HCT116 (cell line): ENCODE results near the gene PTPN13. TPM values are rescaled to one million over a fixed set of nuclear protein-coding genes. Genes with fewer than 3 reads are reported as not detected.

Experiments used
- ATAC-seq: fragments of 200-7000 bp; cut with Tn5 transposase; 2 replicates; pipeline ENCODE4 v1.9.1; 2020; ENCODE audit warnings: mild to moderate bottlenecking, moderate library complexity
- BruUV-seq: library from RNA; stranded (reverse); fragments of 400-500 nt; replicated peaks from 2 replicates; lab custom pipeline; 2021; lab: Mats Ljungman, UMichigan
- CTCF ChIA-PET: fragments of 300-600 bp; sonication (Branson Sonifier 250); formaldehyde crosslinking; loops from one replicate; lab custom pipeline; 2021; ENCODE audit warnings: antibody characterized with exemption; lab: Charles Lee
- POLR2A ChIA-PET: fragments of 300-600, 350-600 bp; sonication (Branson Sonifier 250); formaldehyde crosslinking; loops from one replicate; lab custom pipeline; 2021; ENCODE audit warnings: antibody characterized with exemption; lab: Charles Lee
- RAD21 ChIA-PET, 2 experiments: fragments of 300-600 bp; sonication (Branson Sonifier 250); formaldehyde crosslinking; loops; one replicate each; lab custom pipeline; 2023; ENCODE audit warnings: low total read pairs in 2 of 2; ENCODE audit not compliant: uncharacterized antibody in 2 of 2, unreplicated experiment in 2 of 2, low non-redundant PET in 1 of 2; lab: Charles Lee
- DNase-seq: peaks from one replicate; pipeline ENCODE4 v3.0.0-alpha.2; 2010; ENCODE audit warnings: low read depth, low spot score
- H2AFZ ChIP-seq: fragments of 200-600 bp; shearing (Covaris generic), sonication (generic); 2 replicates; pipeline ENCODE4 v1.6.1; 2017; ENCODE audit warnings: low read depth, mixed run types, mixed read lengths, antibody characterized with exemption, low read length; ENCODE audit not compliant: poor library complexity, severe bottlenecking
- H3K27ac ChIP-seq: 2 replicates; pipeline ENCODE4 v1.5.1; 2012; ENCODE audit warnings: low read depth, low read length
- H3K27me3 ChIP-seq: fragments of 200-600 bp; sonication (generic); 2 replicates; pipeline ENCODE4 v1.6.1; 2016; ENCODE audit warnings: mixed run types, low read length, mixed read lengths; ENCODE audit not compliant: insufficient read depth
- H3K36me3 ChIP-seq, 2 experiments: fragments of 200-500 bp in 1 of 2; fragments of 200-600 bp in 1 of 2; sonication (Bioruptor generic) in 1 of 2; sonication (generic) in 1 of 2; 2 replicates each; pipeline versions ENCODE4 v1.5.1 to v1.6.1; 2014 to 2016; ENCODE audit warnings: low read length in 2 of 2, inconsistent platforms in 1 of 2, mixed read lengths in 1 of 2, mixed run types in 1 of 2; ENCODE audit not compliant: insufficient read depth in 2 of 2, control insufficient read depth in 1 of 2
- H3K4me1 ChIP-seq, 2 experiments: fragments of 200-600 bp in 1 of 2; sonication (generic) in 1 of 2; 2 replicates each; pipeline versions ENCODE4 v1.5.1 to v1.6.1; 2012 to 2017; ENCODE audit warnings: low read length in 2 of 2, inconsistent platforms in 1 of 2, mild to moderate bottlenecking in 1 of 2, mixed read lengths in 1 of 2, mixed run types in 1 of 2, moderate library complexity in 1 of 2; ENCODE audit not compliant: insufficient read depth in 2 of 2, control insufficient read depth in 1 of 2
- H3K4me2 ChIP-seq: fragments of 200-600 bp; sonication (generic); 2 replicates; pipeline ENCODE4 v1.6.1; 2017; ENCODE audit warnings: mixed run types, low read length, mixed read lengths
- H3K4me3 ChIP-seq, 2 experiments: fragments of 200-600 bp in 1 of 2; sonication (generic) in 1 of 2; replicated peaks in 1 of 2; 2 replicates each; pipeline ENCODE4 v1.5.1; 2011 to 2016; ENCODE audit warnings: low read length in 2 of 2, control low read depth in 1 of 2, low read depth in 1 of 2, mild to moderate bottlenecking in 1 of 2, mixed read lengths in 1 of 2, mixed run types in 1 of 2
- H3K79me2 ChIP-seq: fragments of 200-600 bp; sonication (generic); 2 replicates; pipeline ENCODE4 v1.6.1; 2017; ENCODE audit warnings: mild to moderate bottlenecking, mixed run types, low read length, moderate library complexity, mixed read lengths; ENCODE audit not compliant: insufficient read depth
- H3K9ac ChIP-seq: fragments of 200-600 bp; sonication (generic); 2 replicates; pipeline ENCODE4 v1.6.1; 2016; ENCODE audit warnings: low read length, mixed read lengths
- H3K9me2 ChIP-seq: fragments of 200-600 bp; sonication (generic), shearing (Covaris generic); 2 replicates; pipeline ENCODE4 v1.6.1; 2017; ENCODE audit warnings: mixed run types, mild to moderate bottlenecking, moderate library complexity; ENCODE audit not compliant: insufficient read depth
- H3K9me3 ChIP-seq, 2 experiments: fragments of 200-500 bp in 1 of 2; fragments of 200-600 bp in 1 of 2; sonication (Bioruptor generic) in 1 of 2; sonication (generic) in 1 of 2; 2 replicates each; pipeline ENCODE4 v1.6.1; 2014 to 2017; ENCODE audit warnings: low read length in 2 of 2, mixed read lengths in 2 of 2, inconsistent platforms in 1 of 2, low read depth in 1 of 2, mild to moderate bottlenecking in 1 of 2, mixed run types in 1 of 2, moderate library complexity in 1 of 2; ENCODE audit not compliant: control insufficient read depth in 1 of 2, insufficient read depth in 1 of 2
- H4K20me1 ChIP-seq: fragments of 200-600 bp; sonication (generic), shearing (Covaris generic); 2 replicates; pipeline ENCODE4 v1.6.1; 2017; ENCODE audit warnings: mixed run types, mild to moderate bottlenecking, moderate library complexity; ENCODE audit not compliant: insufficient read depth
- ELF1 ChIP-seq: IDR thresholded peaks from 2 replicates; pipeline ENCODE4 v1.6.1; 2012; ENCODE audit warnings: low read depth, borderline replicate concordance
- EZH2phosphoT487 ChIP-seq: fragments of 200-600 bp; IDR thresholded peaks from 2 replicates; pipeline ENCODE4 v1.6.1; 2018; ENCODE audit warnings: antibody characterized with exemption, borderline replicate concordance
- FOSL1 ChIP-seq: IDR thresholded peaks from 2 replicates; pipeline ENCODE4 v1.6.1; 2012; ENCODE audit warnings: low read depth
- JUND ChIP-seq: IDR thresholded peaks from 2 replicates; pipeline ENCODE4 v1.6.1; 2012
- POLR2A ChIP-seq: IDR thresholded peaks from 2 replicates; pipeline ENCODE4 v1.7.0; 2011; ENCODE audit warnings: borderline replicate concordance; ENCODE audit not compliant: insufficient read depth, insufficient read length; ENCODE audit errors: extremely low read depth
- POLR2AphosphoS5 ChIP-seq: IDR thresholded peaks from 2 replicates; pipeline ENCODE4 v1.6.1; 2011; ENCODE audit warnings: mild to moderate bottlenecking, low read depth, low read length, moderate library complexity
- SIN3A ChIP-seq: IDR thresholded peaks from 2 replicates; pipeline ENCODE4 v1.6.1; 2012; ENCODE audit warnings: low read depth
- YY1 ChIP-seq: IDR thresholded peaks from 2 replicates; pipeline ENCODE4 v1.6.1; 2011; ENCODE audit warnings: low read length, low read depth, moderate library complexity, mild to moderate bottlenecking; ENCODE audit not compliant: insufficient replicate concordance; ENCODE audit errors: extremely low read depth
- ZNF274 ChIP-seq: fragments of 200-500 bp; sonication (Bioruptor generic); IDR thresholded peaks from 2 replicates; pipeline ENCODE4 v1.6.1; 2014; ENCODE audit warnings: mild to moderate bottlenecking, low read depth, low read length, inconsistent platforms
- intact Hi-C: fragments of 100-400 bp; cut with micrococcal nuclease; formaldehyde crosslinking; loops from 2 replicates; pipeline ENCODE4 v1.10.0; 2022
- total RNA-seq: library from RNA; stranded (reverse); gene quantifications from one replicate; pipeline ENCODE4 v1.2.1, GENCODE V29; 2021; ENCODE audit not compliant: unreplicated experiment
- TF ChIP-seq, protein P1 (sequence below): IDR thresholded peaks from 2 replicates; pipeline ENCODE4 v1.6.1; 2012
- TF ChIP-seq, protein P2 (sequence below): IDR thresholded peaks from 2 replicates; pipeline ENCODE4 v1.6.1; 2012
- TF ChIP-seq, protein P3 (sequence below): IDR thresholded peaks from 2 replicates; pipeline ENCODE4 v1.6.1; 2011; ENCODE audit warnings: mild to moderate bottlenecking, low read length, moderate library complexity; ENCODE audit not compliant: insufficient replicate concordance; ENCODE audit errors: extremely low read depth

PTPN13 gene
- total RNA-seq, 1 experiment from 2014 or later, result 14.6 TPM

GRCh38 chr4:86627462-86628135, 33.5 kb downstream of the PTPN13 start:
- ChIA-PET POLR2A (no interaction called here), RAD21 (no interaction called here), CTCF (no interaction called here)
- no TSS peak for BruUV-seq
- Histone ChIP-seq H2AFZ (no peak overlapping the region), H3K4me3 (no peak overlapping the region), H3K79me2 (no peaks in the 10 kb centered on the region), H3K4me2 (no peak overlapping the region), H3K27me3 (no peaks in the 10 kb centered on the region), H3K36me3 (no peaks in the 10 kb centered on the region), H3K4me1 (no peaks in the 10 kb centered on the region), H3K9ac (no peak overlapping the region), H3K27ac (no peak overlapping the region), H4K20me1 (no peaks in the 10 kb centered on the region), H3K9me3 (no peaks in the 10 kb centered on the region), H3K9me2 (no peaks in the 10 kb centered on the region)
- intact Hi-C loops, result no loop called here
- no peak for DNase-seq
- no peak for TF ChIP-seq YY1
- TF ChIP-seq, protein P1, sequence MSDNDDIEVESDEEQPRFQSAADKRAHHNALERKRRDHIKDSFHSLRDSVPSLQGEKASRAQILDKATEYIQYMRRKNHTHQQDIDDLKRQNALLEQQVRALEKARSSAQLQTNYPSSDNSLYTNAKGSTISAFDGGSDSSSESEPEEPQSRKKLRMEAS, result no peak
- no peak for TF ChIP-seq SIN3A
- no peak for TF ChIP-seq ZNF274
- no peak for TF ChIP-seq ELF1
- TF ChIP-seq, protein P2, sequence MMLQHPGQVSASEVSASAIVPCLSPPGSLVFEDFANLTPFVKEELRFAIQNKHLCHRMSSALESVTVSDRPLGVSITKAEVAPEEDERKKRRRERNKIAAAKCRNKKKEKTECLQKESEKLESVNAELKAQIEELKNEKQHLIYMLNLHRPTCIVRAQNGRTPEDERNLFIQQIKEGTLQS, result no peak
- TF ChIP-seq JUND, result no peak
- TF ChIP-seq POLR2A, result no peak
- TF ChIP-seq EZH2phosphoT487, result no peak
- ATAC-seq, result no peak

DNA sequence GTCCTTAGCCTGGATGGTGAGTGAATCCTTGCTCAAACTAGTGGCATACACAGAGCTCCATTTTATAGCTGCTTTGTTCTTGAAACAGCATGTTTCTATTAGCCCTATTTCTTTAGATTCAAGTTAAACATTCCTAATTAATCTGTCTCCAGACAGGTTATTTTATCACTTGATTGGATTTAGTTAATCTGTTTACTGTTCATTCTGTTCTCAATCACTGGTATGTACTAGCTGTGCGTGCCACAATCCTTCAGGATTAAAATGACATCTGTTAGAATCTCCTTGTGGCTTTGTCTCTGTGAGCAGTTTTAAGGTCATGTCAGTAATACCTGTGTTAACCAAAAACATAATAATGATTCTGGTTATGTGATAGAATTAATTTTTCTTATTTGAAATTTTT, 36.5 kb downstream of the PTPN13 start:
- DNase-seq (no peak), ATAC-seq (no peak)
- H3K4me1 ChIP-seq, result no peaks in the 10 kb centered on the region
- POLR2A ChIA-PET, result interaction anchor here (1.4 kb wide), 1 partner anchor 37 kb away, joined by 4 read pairs; the partner anchor contains the start of gene PTPN13
- no peaks in the 10 kb centered on the region for H3K36me3 ChIP-seq
- no peak overlapping the region for H3K4me2 ChIP-seq
- CTCF ChIA-PET, result no interaction called here
- RAD21 ChIA-PET, result no interaction called here
- intact Hi-C loops, result no loop called here
- H3K79me2 ChIP-seq, result no peaks in the 10 kb centered on the region
- H2AFZ ChIP-seq, result no peak overlapping the region
- BruUV-seq, result no TSS peak
- H3K9me3 ChIP-seq, result no peaks in the 10 kb centered on the region
- H3K9ac ChIP-seq, result no peak overlapping the region
- no peak overlapping the region for H3K4me3 ChIP-seq
- H4K20me1 ChIP-seq, result no peaks in the 10 kb centered on the region
- no peak overlapping the region for H3K27ac ChIP-seq
- no peaks in the 10 kb centered on the region for H3K27me3 ChIP-seq
- no peaks in the 10 kb centered on the region for H3K9me2 ChIP-seq
- TF ChIP-seq ELF1 (no peak), YY1 (no peak), FOSL1 (no peak), ZNF274 (no peak), POLR2AphosphoS5 (no peak), EZH2phosphoT487 (no peak)
- TF ChIP-seq, protein P2, result no peak
- TF ChIP-seq, protein P3, sequence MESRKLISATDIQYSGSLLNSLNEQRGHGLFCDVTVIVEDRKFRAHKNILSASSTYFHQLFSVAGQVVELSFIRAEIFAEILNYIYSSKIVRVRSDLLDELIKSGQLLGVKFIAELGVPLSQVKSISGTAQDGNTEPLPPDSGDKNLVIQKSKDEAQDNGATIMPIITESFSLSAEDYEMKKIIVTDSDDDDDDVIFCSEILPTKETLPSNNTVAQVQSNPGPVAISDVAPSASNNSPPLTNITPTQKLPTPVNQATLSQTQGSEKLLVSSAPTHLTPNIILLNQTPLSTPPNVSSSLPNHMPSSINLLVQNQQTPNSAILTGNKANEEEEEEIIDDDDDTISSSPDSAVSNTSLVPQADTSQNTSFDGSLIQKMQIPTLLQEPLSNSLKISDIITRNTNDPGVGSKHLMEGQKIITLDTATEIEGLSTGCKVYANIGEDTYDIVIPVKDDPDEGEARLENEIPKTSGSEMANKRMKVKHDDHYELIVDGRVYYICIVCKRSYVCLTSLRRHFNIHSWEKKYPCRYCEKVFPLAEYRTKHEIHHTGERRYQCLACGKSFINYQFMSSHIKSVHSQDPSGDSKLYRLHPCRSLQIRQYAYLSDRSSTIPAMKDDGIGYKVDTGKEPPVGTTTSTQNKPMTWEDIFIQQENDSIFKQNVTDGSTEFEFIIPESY, result no peak
- TF ChIP-seq, protein P1, result no peak
